Prostate gland (tissue), 2 donors: Measurements from ENCODE around the gene GSG1L. TPM values are rescaled to one million over a fixed set of nuclear protein-coding genes. Genes with fewer than 3 reads are reported as not detected.

ENCODE experiments used
- DNase-seq: peaks from one replicate; pipeline ENCODE4 v3.0.0-alpha.2; 2019; ENCODE audit warnings: low spot score
- H3K27ac ChIP-seq, 2 donors: fragments of 200-600 bp; sonication (generic); 2 replicates each; pipeline ENCODE4 v1.5.1; 2017 to 2019
- H3K27me3 ChIP-seq: fragments of 200-600 bp; sonication (generic); replicated peaks from 2 replicates; pipeline ENCODE4 v1.5.1; 2019; ENCODE audit not compliant: insufficient read depth
- H3K36me3 ChIP-seq, 2 donors: fragments of 200-600 bp; sonication (generic); 1 replicate in 1 of 2; 2 replicates in 1 of 2; pipeline versions ENCODE4 v1.5.1 to v1.8.1; 2017 to 2019
- H3K4me1 ChIP-seq: fragments of 200-600 bp; sonication (generic); replicated peaks from 2 replicates; pipeline ENCODE4 v1.5.1; 2019
- H3K4me3 ChIP-seq, 2 donors: fragments of 200-600 bp; sonication (generic); 2 replicates each; pipeline ENCODE4 v1.5.1; 2017 to 2019
- H3K9me3 ChIP-seq: fragments of 200-600 bp; sonication (generic); 2 replicates; pipeline ENCODE4 v1.5.1; 2017
- CTCF ChIP-seq, 4 experiments: fragments of 200-600 bp in 2 of 4; fragments of 450-650 bp in 2 of 4; sonication (generic) in 2 of 4; IDR thresholded peaks; 1 replicate in 3 of 4; 2 replicates in 1 of 4; pipeline ENCODE4 v1.5.1; 2016 to 2019; ENCODE audit warnings: antibody characterized with exemption in 4 of 4, mild to moderate bottlenecking in 2 of 4, moderate library complexity in 2 of 4
- POLR2A ChIP-seq: fragments of 450-650 bp; IDR thresholded peaks from one replicate; pipeline ENCODE4 v1.6.1; 2016; ENCODE audit warnings: antibody characterized with exemption, mild to moderate bottlenecking
- POLR2AphosphoS5 ChIP-seq: sonication (generic); formaldehyde crosslinking; IDR thresholded peaks from one replicate; pipeline ENCODE4 v1.6.1; 2017; ENCODE audit warnings: antibody characterized with exemption
- WGBS: methylation state at CpG from one replicate; pipeline ENCODE4 v1.1.5; 2018; 5-methylcytosine and 5-hydroxymethylcytosine counted together
- intact Hi-C: fragments of 100-400 bp; cut with DNase I; formaldehyde crosslinking; loops from one replicate; pipeline ENCODE4 v1.14.2; 2022
- total RNA-seq, 2 donors: library from RNA; depleted of rRNA; stranded (reverse); fragments of >200 nt; gene quantifications; one replicate each; pipeline ENCODE4 v1.1.0, GENCODE V29; 2016

GSG1L gene
- total RNA-seq, 2 donors from 2014 or later: 0.91 TPM; not detected in 1

GRCh38 chr16:27786923-27787625, 276.4 kb downstream of the GSG1L start:
- intact Hi-C loops: loop anchor here (10.0 kb wide), 1 partner anchor 102 kb away; no protein-coding TSS in a partner anchor
- 85% methylated on average over 19 of the region's 19 CpGs for WGBS

GRCh38 chr16:27786221-27786922, 277.1 kb downstream of the GSG1L start:
- no peak for DNase-seq
- TF ChIP-seq CTCF (IDR thresholded peaks at IDR 0.05): no peak
- no peak for TF ChIP-seq POLR2AphosphoS5
- TF ChIP-seq POLR2A: no peak
- Histone ChIP-seq H3K27me3 (no peaks in the 10 kb centered on the region), H3K4me1 (no peaks in the 10 kb centered on the region), H3K4me3 (no peak overlapping the region), H3K9me3 (no peaks in the 10 kb centered on the region), H3K36me3 (no peaks in the 10 kb centered on the region), H3K27ac (no peak overlapping the region)
- WGBS: 56% methylated on average over 16 of the region's 16 CpGs
- intact Hi-C loops: loop anchor here (10.0 kb wide), 1 partner anchor 102 kb away; no protein-coding TSS in a partner anchor

More at GRCh38 chr16:27786923-27787625, 276.4 kb downstream of the GSG1L start:
- no peaks in the 10 kb centered on the region for H3K9me3 ChIP-seq
- DNase-seq: no peak
- TF ChIP-seq CTCF (IDR thresholded peaks at IDR 0.05) (no peak), POLR2AphosphoS5 (no peak), POLR2A (no peak)
- H3K36me3 ChIP-seq: no peaks in the 10 kb centered on the region
- H3K4me1 ChIP-seq: no peaks in the 10 kb centered on the region
- H3K27me3 ChIP-seq: no peaks in the 10 kb centered on the region
- H3K4me3 ChIP-seq: no peak overlapping the region
- H3K27ac ChIP-seq: no peak overlapping the region

GRCh38 chr16:27785307-27785678, 278.2 kb downstream of the GSG1L start:
- H3K4me1 ChIP-seq: no peaks in the 10 kb centered on the region
- H3K4me3 ChIP-seq: no peak overlapping the region
- intact Hi-C loops: loop anchor here (10.0 kb wide), 1 partner anchor 100 kb away; no protein-coding TSS in a partner anchor
- H3K36me3 ChIP-seq: no peaks in the 10 kb centered on the region
- H3K9me3 ChIP-seq: no peaks in the 10 kb centered on the region
- TF ChIP-seq POLR2AphosphoS5: no peak
- no peak for TF ChIP-seq CTCF (IDR thresholded peaks at IDR 0.05)
- no peak for TF ChIP-seq POLR2A
- no peak for DNase-seq
- WGBS: 90% methylated on average over 7 of the region's 7 CpGs
- no peaks in the 10 kb centered on the region for H3K27me3 ChIP-seq
- H3K27ac ChIP-seq: no peak overlapping the region

GRCh38 chr16:27784351-27785306, 278.9 kb downstream of the GSG1L start:
- no peak for DNase-seq
- Histone ChIP-seq H3K36me3 (no peaks in the 10 kb centered on the region), H3K9me3 (no peaks in the 10 kb centered on the region), H3K27me3 (no peaks in the 10 kb centered on the region), H3K4me1 (no peaks in the 10 kb centered on the region), H3K4me3 (no peak overlapping the region), H3K27ac (no peak overlapping the region)
- 74% methylated on average over 20 of the region's 20 CpGs for WGBS
- TF ChIP-seq POLR2A (no peak), POLR2AphosphoS5 (no peak), CTCF (IDR thresholded peaks at IDR 0.05) (no peak)
- intact Hi-C loops: loop anchor here (10.0 kb wide), 1 partner anchor 100 kb away; no protein-coding TSS in a partner anchor
